ENCODE data around the gene KCNQ5.

- TF ChIP-seq POLR2A (IDR thresholded peaks at IDR 0.05): no peak
- no peak for TF ChIP-seq CTCF (IDR thresholded peaks at IDR 0.05)
Observed at GRCh38 chr6:73200247-73200646, 578.4 kb downstream of the KCNQ5 start.
